GM13976 (cell line): ENCODE results near the gene UFC1.

Source experiments
- DNase-seq: peaks from one replicate; pipeline ENCODE4 v3.0.0; 2012; ENCODE audit warnings: low spot score
- in situ Hi-C: fragments of 300-500 bp; cut with MboI; formaldehyde crosslinking; loops from one replicate; pipeline ENCODE4 v1.12.0; 2022; ENCODE audit warnings: low sequenced_read_pairs, mixed read lengths, inconsistent platforms; ENCODE audit not compliant: unreplicated experiment
- TF ChIP-seq, protein P1 (sequence below): IDR thresholded peaks from 2 replicates; pipeline ENCODE4 v1.5.1; 2012; ENCODE audit warnings: borderline replicate concordance, mild to moderate bottlenecking; ENCODE audit not compliant: insufficient read depth; ENCODE audit errors: extremely low read depth, missing control alignments, control extremely low read depth

UFC1 gene

DNA sequence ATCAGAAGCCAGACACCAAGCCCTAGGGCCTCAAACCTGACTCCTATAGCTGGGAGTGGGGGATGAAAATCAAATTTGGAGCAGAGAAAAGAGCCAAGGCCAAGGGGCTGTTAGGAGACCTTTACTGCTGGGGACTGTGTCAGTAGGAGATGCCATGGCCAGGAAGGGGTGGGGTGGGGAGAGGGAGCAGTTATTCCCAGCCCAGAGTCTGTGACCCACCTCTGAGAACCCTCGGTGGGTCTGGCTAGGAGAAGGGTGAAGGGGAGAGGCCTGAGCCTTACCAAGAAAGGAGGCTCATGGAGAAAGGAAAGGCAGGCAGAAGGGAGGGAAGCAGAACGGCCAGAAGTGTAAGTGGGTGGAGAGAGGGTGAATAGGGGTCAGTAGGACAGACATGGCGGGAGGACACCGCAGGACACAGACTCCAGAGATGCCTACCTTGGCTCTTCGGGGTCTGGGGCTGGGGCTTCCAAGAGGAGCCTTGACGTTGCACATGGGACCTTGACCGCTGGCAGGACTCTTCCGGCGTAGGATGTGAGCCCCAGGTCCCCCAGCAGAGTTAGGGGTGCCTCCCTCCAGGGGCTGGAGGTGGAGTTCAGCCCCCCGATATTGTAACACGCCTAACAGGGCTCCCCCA, 43.9 kb downstream of the UFC1 start:
- no peak for DNase-seq
- TF ChIP-seq, protein P1, sequence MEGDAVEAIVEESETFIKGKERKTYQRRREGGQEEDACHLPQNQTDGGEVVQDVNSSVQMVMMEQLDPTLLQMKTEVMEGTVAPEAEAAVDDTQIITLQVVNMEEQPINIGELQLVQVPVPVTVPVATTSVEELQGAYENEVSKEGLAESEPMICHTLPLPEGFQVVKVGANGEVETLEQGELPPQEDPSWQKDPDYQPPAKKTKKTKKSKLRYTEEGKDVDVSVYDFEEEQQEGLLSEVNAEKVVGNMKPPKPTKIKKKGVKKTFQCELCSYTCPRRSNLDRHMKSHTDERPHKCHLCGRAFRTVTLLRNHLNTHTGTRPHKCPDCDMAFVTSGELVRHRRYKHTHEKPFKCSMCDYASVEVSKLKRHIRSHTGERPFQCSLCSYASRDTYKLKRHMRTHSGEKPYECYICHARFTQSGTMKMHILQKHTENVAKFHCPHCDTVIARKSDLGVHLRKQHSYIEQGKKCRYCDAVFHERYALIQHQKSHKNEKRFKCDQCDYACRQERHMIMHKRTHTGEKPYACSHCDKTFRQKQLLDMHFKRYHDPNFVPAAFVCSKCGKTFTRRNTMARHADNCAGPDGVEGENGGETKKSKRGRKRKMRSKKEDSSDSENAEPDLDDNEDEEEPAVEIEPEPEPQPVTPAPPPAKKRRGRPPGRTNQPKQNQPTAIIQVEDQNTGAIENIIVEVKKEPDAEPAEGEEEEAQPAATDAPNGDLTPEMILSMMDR = no peak
- in situ Hi-C loops = no loop called here

DNA sequence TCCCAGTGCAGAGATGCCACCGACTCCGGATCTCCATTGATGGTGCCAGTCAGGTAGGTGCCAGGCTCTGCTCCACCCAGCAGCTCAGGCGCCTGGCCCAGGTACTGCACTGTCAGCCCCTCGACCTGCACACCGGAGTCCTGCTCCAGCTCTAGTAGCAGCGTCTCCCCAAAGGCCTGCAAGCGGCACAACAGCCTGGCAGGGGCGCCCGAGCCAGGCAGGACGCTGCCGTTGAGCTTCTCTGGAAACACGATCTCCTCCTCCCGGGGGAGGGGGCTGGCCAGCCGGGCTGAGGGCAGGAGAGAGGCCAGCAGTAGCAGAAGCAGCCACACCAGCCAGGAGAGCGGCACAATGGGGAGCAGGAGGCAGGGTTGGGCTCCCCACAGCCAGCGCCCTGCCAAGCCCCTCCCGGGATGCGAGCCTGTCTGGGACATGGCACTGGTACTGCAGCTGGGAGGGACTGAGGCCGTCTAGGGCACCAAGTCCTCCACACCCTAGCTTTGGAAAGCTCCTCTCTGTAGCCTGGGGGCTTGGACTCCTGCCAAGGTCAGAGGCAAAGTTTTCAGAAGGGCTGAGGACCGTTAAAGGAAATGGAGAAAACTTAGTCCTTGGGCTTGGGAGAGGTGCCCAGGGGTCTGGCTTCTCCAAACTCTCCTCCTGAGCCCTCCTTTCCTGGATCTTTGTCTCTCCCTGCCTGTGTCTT, 44.6 kb downstream of the UFC1 start:
- no peak for DNase-seq
- TF ChIP-seq, protein P1 = no peak
- in situ Hi-C loops = no loop called here

DNA sequence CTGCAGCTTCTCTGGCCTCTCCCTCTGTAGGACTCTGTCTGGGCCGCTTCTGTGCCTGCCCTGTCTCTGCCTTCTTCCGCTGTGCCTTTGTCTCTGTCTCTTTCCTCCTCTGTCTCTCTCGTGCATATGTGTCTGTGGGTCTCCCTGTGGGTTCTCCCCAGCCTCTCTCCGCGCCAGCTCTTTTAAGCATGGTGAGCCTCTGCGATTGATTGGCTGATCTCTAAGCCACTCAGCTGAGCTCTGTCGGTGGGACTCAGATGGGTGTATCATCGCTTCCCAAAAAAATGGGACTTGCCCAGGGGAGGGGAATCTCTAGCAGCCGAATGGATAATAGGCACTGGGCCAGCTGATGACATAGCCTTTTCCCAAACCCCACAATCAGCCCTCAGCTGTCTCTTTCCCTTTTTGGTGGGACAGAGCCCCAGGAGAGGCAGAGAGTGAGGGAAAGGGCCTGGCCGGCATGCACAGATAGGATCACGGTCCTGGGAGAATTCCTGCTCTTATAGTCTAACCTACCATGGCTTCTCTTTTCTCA, 45.2 kb downstream of the UFC1 start, which contains the start of gene ADAMTS4:
Gene ADAMTS4, minus strand, starts transcription at position 158 of the 535 bp plus-strand sequence. CDS start 427 bp downstream, outside the sequence.
- TF ChIP-seq, protein P1 = no peak
- no peak for DNase-seq
- in situ Hi-C loops = no loop called here

DNA sequence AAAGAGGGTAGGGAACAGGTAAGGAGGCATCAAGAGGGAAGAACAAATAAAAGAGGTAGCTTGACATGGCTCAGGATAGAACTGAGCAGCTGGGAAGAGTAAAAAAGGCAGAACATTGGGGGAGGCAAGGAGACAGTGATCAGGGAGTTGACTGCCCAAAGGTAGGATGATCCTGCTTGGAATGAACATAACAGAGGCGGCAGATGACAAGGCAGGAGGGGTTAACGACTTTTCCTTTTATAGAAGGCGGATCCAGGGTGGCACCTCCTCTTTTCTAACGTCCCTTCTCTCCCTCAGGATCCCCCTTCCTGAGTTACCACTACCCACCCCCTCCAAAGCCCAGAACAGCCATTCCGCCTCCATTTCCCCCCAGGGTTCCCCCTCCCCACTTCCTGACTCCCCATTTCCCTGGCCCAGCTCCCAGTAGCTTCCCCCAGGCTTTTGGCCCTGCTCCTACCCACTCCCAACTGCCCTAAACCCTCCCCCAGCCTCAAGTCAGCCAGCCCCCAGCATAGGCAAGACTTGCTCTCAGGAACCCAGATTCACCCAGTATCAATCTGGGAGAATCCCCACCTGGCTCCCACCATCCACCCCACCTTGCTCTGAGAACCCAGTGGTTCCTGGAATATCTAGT, 45.8 kb downstream of the UFC1 start:
- DNase-seq = no peak
- TF ChIP-seq, protein P1 = no peak
- in situ Hi-C loops = no loop called here

DNA sequence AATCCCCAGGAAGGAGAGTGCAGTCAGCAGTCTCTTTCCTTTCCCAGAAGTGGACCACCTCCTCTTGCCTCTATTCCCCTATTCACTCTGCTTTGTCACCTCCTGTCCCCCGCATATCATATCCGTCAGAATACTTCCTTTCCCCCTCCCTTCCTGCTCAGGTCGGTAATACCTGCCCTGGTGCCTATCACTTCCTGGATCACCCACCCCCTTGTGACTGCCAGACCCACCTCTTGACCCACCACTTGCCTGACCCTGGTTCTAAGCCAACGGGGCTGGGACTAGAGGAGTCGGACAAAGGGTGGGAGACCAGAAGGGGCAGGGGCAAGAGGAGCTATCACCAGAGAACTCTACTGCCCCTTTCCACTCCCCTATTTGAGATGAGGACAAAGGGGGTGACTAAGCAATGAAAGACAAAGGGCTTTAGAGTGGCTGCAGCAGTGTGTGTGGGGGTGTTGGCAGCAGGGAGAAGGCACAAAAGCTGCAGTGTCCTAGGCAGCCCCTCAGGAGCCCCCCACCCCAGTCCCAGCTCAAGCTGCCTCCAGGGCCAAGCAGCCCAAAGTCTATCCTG, 46.7 kb downstream of the UFC1 start:
- peak; percentile 18 for DNase-seq
- TF ChIP-seq, protein P1 = no peak
- in situ Hi-C loops = no loop called here

DNA sequence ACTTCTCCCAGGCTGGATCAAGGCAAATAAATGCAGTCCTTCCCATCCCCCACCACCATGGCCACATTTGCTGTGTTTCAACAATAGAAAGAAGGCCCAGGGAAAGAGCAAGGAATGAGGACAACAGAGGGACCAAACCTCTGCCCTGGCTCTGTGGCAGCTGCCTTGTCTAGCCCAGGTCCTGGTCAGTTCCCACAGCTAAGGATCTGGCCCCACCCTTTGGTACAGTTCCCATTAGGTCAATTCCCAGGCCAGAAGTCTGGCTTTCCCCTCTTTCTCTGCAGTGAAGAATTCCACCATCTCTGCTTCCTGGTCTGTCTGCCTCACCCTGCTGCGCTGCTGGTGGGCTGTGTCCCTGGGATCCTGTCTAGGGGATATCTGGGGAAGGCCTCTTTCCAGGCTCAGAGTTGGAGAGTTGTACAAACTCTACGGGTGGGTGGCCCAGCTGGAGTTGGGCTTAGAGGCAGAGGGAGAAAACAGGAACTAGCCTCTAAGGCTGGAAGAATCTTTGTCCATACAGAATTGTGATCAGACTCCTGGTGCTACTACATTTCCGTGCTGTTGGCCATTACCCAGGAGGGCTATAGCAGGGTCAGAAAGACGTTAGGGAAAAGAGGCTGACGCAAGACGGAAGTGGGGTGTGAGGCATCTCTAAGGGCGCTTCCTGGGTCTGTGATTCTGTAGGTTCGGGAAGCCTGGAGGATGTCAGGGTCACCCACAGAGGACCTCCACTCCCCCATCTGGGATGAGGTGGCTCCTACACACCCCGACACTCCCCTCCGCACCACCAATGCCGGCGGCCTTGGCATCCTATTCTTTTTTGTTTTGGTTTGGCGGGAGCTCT, 47.4 kb downstream of the UFC1 start:
- TF ChIP-seq, protein P1 = no peak
- in situ Hi-C loops = no loop called here
- peak; percentile 22 for DNase-seq
